Stimulated activated CD4-positive, alpha-beta T cell treated with anti-CD3 and anti-CD28 coated beads, Interleukin-12 subunit alpha, Interleukin-12 subunit beta, amount 100 ng/mL, for 4 hours (primary cell): ENCODE results near the gene HDAC10.
"Not testable (repeated sequence)": the region's sequence is repeated elsewhere in the genome, so short reads cannot be mapped to it uniquely, and the experiment has no call there.

Experiments
- DNase-seq: peaks from one replicate; pipeline ENCODE4 v3.0.0-alpha.2; 2020

HDAC10 gene

GRCh38 chr22:50284479-50284878 is 33.4 kb upstream of the HDAC10 start:
- DNase-seq: no peak

GRCh38 chr22:50283821-50284220 is 32.8 kb upstream of the HDAC10 start:
- DNase-seq: no peak

- no peak for DNase-seq
Measured at GRCh38 chr22:50282361-50283155, 31.5 kb upstream of the HDAC10 start.

- no peak for DNase-seq
Measured at GRCh38 chr22:50281957-50282356, 30.9 kb upstream of the HDAC10 start.

GRCh38 chr22:50281384-50281760 is 30.3 kb upstream of the HDAC10 start:
- DNase-seq: no peak

- DNase-seq: no peak
Measured at GRCh38 chr22:50280708-50281383, 29.8 kb upstream of the HDAC10 start.

- DNase-seq: no peak
Measured at GRCh38 chr22:50280022-50280707, 29.1 kb upstream of the HDAC10 start.

- DNase-seq: no peak
Measured at GRCh38 chr22:50278956-50279619, 28.0 kb upstream of the HDAC10 start.

- no peak for DNase-seq
Measured at GRCh38 chr22:50278461-50278860, 27.4 kb upstream of the HDAC10 start.

GRCh38 chr22:50277761-50278160 is 26.7 kb upstream of the HDAC10 start:
- no peak for DNase-seq

- no peak for DNase-seq
Measured at GRCh38 chr22:50276143-50276542, 25.1 kb upstream of the HDAC10 start.

- no peak for DNase-seq
Measured at GRCh38 chr22:50275181-50276055, 24.4 kb upstream of the HDAC10 start.

GRCh38 chr22:50274771-50275170 is 23.7 kb upstream of the HDAC10 start:
- DNase-seq: no peak

- DNase-seq: peak; percentile 34
Measured at GRCh38 chr22:50274311-50274710, 23.2 kb upstream of the HDAC10 start.

- not testable (repeated sequence) for DNase-seq
Measured at GRCh38 chr22:50273781-50274180, 22.7 kb upstream of the HDAC10 start.

- not testable (repeated sequence) for DNase-seq
Measured at GRCh38 chr22:50273352-50273751, 22.3 kb upstream of the HDAC10 start.

GRCh38 chr22:50272044-50272802 is 21.2 kb upstream of the HDAC10 start:
- no peak for DNase-seq

GRCh38 chr22:50271519-50271970 is 20.5 kb upstream of the HDAC10 start:
- peak; percentile 67 for DNase-seq

- DNase-seq: peak; percentile 63
Measured at GRCh38 chr22:50270666-50271394, 19.8 kb upstream of the HDAC10 start.

GRCh38 chr22:50269970-50270665 is 19.1 kb upstream of the HDAC10 start, which contains the start of gene MAPK11:
MAPK11 (minus strand) TSS chr22:50270380; CDS start chr22:50270292, 88 bp downstream.
- peak; percentile 76 for DNase-seq
